ENCODE measurements around the gene TTLL5.
A peak's percentile ranks its signal among the peaks of the same experiment; 100 is the strongest.

TTLL5 gene, protein sequence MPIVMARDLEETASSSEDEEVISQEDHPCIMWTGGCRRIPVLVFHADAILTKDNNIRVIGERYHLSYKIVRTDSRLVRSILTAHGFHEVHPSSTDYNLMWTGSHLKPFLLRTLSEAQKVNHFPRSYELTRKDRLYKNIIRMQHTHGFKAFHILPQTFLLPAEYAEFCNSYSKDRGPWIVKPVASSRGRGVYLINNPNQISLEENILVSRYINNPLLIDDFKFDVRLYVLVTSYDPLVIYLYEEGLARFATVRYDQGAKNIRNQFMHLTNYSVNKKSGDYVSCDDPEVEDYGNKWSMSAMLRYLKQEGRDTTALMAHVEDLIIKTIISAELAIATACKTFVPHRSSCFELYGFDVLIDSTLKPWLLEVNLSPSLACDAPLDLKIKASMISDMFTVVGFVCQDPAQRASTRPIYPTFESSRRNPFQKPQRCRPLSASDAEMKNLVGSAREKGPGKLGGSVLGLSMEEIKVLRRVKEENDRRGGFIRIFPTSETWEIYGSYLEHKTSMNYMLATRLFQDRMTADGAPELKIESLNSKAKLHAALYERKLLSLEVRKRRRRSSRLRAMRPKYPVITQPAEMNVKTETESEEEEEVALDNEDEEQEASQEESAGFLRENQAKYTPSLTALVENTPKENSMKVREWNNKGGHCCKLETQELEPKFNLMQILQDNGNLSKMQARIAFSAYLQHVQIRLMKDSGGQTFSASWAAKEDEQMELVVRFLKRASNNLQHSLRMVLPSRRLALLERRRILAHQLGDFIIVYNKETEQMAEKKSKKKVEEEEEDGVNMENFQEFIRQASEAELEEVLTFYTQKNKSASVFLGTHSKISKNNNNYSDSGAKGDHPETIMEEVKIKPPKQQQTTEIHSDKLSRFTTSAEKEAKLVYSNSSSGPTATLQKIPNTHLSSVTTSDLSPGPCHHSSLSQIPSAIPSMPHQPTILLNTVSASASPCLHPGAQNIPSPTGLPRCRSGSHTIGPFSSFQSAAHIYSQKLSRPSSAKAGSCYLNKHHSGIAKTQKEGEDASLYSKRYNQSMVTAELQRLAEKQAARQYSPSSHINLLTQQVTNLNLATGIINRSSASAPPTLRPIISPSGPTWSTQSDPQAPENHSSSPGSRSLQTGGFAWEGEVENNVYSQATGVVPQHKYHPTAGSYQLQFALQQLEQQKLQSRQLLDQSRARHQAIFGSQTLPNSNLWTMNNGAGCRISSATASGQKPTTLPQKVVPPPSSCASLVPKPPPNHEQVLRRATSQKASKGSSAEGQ (N-terminal part only)

DNA sequence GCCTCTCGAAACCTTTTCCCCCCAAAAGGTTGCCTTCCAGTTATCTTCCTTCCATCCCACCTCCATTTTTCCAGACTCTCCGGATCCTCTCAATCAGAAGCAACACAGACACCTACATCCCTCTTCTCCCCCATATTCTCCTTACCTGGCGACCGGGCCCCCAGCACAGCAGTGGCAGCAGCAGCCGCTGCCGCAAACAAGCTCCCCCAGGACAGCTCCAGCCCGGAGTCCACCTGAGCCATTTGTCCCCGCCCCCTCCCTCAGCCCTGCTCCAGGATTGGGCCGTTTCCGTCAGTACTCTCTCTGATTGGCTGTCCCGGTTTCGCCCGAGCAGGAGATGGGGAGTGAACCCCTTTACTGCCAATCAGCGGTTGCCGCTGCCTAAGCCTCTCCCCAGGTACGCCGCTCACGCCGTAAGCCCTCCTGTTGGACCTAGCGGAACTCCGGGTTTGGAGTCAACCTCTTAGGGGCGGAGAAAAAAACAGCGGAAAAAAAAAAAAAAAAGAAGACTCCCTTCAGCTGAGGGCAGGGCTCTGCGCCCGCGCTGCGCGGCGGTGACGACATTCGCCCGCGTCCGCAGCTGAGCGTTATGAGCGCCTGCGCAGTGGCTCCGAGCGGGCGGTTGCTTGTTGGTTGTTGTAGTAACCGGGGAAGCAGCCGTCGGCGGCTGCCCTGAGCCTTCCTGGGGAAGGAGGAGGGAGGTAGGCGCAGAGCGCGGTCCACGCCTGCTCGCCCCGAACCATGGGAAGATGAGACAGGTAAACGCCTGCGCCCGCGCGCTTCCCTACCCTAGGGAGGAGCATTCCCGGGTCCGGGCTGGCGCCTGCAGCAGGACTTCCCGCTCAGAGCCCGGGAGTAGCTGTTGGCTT, at the start of gene TTLL5, which contains the start of gene ERG28:
TTLL5 (plus strand) TSS at position 617 of the 869 bp plus-strand sequence. CDS start 1,904 bp downstream, outside the sequence.
ERG28 (minus strand) TSS at position 247 of the 869 bp plus-strand sequence. CDS start 3,374 bp downstream, outside the sequence.
- peak; percentile 98 for DNase-seq

DNA sequence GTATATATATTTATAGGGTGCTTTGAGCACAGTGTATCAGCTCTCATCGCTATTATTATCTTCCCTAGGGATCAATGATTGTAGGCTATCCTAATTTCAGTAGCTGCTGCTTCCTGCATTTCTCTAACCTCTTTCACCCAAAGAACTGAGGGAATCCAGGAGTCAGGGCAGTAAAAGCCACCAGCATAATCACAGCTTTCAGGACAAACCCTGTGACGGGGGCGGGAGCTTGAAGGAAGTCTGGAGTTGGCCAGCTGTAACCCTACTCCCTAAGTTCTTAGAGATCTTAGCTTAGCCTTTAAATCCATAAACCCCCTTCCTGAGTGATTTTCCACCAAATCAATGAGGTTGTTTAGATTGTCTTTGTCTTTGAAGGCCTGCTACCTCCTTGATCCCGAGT, 48.9 kb upstream of the TTLL5 start:
- no peak for DNase-seq

DNA sequence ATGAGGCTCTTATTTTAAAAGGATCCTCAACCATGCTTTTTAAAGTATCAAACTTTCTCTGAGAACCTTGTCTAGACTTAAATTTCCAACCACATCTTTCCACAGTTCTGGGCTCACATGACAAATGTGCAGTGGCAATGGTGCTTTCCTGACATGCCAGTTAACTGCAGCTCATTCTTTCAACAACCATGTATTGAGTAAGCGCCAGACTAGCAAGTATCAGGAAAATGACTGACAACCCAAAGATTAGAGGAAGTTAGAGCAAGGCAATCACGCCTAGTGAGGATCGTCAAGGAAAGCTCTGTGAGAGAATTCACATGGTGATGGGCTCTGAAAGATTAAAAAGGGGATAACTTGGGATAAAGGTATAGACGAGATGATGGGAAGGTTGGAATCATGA, 46.9 kb upstream of the TTLL5 start:
- DNase-seq, result peak in 1 of 2 donors; percentile 47

DNA sequence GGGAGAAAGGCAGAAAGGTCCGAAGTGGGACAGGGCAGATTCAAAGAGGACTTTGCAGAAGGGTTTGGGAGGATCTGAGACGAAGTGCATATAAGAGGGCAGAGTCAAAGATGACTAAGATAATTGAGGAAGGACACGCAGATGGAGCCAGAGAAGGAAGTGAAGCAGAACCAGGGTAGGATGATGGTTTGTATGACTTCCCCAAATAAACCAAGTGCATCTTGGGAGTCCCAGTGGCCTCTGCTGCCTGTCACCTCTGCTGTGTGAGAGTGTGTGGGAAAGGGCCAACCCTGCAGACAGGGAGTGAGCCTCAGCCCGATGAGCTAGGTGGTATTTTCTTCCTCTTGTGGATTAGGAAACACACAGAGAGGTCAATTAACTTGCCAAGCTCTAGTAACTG, 45.8 kb upstream of the TTLL5 start:
- peak; percentile 12 to 69 for DNase-seq

DNA sequence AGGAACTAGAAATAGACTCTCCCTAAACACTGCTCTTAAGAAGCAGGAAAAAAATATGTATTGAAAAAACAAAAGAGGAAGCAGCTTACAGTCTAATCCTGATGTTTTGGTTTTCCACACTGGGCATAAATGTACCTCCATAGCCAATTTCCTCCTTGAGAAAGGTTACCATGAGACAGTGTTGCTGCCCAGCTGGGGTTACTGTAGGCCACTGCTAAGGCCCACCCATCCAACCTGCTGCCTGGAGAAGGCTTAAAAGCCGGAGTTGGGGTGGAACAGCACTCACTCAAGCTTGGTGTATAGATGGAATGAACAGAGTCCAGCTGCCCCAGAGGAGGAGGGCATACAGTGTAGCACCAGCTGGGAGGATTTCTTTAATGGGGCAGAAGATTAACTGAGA, 41.5 kb upstream of the TTLL5 start:
- DNase-seq, result no peak

DNA sequence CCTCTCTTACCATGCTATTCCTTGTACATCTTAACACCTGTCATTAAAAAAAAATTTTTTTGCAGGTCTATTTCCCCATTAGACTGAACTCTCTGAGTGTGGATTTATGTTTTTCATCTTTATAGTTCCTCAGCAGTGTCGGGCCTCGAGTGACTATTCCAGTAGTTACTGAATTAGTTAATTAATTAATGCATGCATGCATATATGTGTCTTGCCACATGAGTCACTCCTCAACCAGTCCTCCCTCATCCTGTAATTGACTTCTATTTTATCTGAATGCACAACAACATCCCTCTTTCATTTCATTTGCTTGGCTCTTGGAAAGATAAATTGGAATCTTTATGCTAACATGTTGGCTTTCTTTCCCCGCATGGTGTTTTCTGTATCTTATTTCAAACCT, 36.0 kb upstream of the TTLL5 start:
- DNase-seq, result no peak

DNA sequence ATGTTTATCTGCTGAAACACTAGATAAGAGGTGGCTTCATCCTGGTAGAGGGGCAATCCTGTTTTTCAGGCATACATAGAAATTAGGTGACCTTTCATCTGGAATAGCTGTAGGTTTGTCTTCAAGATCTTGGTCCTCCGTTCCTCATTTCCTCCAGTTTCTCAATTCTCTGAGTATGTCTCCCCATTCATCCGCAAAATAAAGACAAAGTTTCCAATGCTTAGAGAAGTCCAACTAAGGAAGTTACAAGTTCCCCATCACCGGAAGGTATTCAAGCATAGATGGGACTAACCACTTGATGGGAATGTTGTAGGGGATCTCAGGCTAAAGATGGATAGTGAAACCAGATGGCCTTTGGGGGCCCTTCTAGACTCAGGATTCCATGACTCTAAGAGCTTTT, 34.6 kb upstream of the TTLL5 start:
- no peak for DNase-seq

DNA sequence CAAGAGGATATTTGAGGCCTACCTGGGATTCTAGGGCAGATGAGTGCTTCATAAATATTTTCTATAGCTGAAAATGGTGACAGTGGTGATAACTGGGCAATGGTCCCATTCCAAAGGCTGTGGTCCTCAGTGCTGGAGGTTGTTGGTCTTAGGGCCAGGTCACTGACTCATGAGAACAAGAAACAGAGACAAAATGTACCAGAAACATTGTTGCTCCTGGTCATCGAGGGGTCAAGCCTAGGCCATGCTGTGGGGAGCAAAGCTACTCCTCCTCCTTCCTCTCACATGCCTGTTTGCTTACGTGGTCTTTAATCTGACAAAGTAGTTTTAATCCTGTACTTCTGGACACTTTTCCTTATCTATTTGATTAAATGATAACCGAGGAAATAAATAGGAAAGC, 34.2 kb upstream of the TTLL5 start:
- no peak for DNase-seq

DNA sequence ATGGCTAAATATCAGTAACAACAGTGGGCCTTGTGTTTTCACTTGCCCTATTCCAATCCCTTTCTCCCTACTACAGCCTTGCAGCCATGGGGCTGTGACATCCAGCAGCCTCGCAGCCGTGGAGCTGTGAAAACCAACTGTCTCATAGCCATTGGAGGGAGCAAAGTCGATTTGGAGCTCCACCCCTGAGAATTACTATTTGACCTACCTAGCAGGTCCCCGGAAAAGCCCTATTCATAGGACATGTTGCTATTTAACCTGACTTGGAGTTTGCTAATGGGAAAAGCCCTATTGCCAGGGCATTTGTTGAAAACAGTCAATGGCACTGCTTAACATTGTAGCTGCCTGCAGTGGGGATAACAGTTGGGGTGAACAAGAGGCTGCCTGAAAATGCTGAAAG, 33.6 kb upstream of the TTLL5 start:
- DNase-seq, result no peak

DNA sequence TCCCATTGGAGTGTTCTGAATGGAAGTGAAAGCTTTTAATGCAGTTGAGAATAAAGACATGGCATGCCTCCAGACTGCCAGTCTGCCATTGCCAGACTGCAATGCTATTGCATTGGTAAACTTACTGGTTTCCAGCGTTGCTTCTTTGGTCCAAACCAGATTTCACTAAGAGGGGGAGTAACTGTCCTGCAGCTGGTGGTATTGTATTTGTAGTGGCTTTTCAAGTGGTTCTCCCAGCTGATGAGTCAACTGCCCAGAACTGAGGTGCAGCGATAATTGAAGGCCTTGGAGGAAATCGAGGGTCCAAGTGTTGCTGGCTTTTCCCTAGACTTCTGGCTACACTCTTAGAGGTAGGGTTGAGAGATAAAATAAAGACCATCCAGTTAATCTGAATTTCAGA, 32.2 kb upstream of the TTLL5 start:
- no peak for DNase-seq

DNA sequence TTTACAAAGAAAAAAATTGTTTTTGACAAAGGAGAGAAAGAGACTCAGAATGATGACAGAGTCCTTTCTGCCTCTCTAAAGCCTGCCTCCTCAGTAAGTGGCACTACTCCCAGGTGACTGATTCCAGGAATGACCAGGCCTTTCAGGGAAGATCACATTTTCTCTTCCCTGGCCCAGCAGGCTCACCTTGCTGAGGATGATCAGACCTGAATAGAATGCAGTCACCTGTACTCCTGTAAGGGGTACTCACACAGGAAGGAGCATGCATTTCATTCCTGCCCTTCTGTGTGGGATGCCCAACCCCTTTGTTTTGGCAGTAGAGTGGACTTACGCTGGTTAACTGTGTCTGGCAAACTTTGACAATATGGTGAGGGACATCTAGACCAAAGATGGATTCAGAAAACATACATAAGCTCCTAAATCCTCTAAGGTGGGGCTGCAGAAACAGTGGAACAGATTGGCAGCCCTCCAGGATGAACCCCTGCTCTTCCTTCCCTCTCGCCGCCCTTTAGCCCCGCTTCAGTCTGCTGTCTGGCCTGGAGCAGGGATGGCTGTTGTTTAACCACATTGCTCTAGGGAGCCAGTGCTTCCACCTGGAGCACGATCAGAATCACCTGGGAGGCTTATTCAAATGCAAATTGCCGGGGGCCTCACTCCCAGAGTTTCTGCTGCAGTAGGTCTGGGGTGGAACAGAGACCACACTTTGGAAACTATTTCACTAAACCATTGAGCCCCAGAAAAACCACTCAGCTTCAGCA, 30.2 kb upstream of the TTLL5 start:
- no peak for DNase-seq

DNA sequence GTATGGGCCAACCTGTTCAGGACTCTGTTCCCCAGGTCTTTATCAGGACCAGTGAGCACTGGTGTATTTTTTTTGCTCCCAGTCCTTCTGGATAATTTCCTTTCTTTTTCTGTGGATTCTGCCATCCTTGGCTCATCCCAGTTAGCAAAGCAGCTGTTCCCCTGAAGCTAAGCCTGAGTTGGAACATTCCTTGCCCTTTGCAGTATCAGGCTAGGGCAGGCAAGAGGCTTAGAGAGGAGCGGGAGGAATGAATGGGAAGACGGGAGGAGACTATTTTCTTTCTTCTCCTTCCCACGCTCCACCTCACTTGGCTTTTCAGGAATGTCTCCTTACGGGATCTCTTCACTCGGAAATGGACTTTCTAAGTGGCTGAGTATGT, 29.6 kb upstream of the TTLL5 start:
- DNase-seq, result no peak

DNA sequence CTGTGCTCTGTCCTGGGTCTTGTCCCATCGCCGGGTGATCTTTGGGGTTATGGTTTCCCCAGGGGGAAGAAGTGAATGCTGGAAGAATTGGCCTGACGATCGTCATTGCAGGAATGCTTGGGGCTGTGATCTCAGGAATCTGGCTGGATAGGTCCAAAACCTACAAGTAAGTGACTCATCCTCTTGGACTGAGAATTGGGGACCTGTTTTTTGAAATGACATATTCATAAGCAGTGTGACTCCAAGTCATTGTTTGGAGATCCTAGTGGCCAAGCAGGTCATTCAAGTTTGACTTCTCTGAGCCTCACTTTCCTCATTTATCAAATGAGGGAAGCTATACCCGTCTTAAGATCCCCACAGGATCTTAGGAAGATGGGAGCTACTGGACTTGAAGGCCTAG, 26.2 kb upstream of the TTLL5 start:
- DNase-seq, result no peak

DNA sequence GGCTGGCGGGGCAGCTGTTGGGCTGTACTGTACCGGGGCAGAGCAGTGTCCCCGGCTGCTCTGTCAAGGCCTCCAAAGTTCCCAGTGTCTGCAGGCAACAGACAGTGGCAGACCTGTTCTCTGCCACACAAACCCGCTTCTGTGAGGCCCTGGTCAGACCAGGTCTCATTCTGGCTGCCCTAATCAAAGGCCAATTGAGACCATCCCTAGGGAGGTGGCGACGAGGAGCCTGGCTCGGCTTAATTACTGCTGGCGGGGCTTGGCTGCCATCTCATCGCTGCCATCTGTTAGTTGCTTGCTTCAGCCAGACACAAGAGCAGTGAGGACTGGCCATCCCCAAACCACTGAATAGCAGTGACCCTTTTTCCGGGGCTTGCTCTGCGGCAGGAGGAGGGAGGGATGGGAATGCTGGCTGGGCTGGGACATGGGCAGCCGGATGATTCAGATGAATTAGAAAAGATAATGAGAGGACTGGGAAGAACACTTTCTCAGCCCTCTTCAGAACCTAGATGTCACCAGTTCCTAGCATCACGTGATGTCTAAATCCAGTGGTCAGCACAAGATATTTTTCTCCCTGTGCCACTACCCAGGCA, 24.9 kb upstream of the TTLL5 start:
- no peak for DNase-seq

DNA sequence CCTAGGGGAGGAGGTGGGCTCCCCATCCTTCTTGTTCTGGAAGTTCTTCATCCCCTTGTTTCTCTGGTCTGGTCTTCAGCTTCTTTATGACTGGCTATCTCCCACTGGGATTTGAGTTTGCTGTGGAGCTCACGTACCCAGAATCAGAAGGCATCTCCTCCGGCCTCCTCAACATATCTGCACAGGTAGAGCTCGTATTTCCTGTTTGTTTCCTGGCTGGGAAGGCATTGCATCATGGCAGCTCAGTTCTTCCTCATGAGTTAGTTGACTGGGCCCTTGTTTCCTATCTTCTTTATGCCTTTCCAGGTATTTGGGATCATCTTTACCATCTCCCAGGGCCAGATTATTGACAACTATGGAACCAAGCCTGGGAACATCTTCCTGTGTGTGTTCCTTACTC, 20.2 kb upstream of the TTLL5 start:
- DNase-seq, result no peak

DNA sequence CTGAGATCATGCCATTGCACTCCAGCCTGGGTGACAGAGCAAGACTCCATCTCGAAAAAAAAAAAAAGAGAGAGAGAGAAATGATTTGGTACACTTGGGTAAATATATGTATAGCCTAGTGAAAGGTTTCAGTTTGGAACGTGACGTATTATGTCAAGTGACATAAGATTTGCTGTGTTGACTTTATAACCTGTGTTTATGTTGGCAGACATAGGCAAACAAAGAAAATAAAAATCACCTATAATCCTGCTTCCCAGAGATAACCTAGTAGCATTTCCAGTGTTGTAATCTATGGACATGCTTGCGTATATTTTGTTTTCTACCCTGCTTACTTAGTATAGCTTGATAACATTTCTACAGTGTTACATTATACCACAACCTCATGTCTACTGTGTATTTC, 17.1 kb upstream of the TTLL5 start:
- DNase-seq, result no peak

DNA sequence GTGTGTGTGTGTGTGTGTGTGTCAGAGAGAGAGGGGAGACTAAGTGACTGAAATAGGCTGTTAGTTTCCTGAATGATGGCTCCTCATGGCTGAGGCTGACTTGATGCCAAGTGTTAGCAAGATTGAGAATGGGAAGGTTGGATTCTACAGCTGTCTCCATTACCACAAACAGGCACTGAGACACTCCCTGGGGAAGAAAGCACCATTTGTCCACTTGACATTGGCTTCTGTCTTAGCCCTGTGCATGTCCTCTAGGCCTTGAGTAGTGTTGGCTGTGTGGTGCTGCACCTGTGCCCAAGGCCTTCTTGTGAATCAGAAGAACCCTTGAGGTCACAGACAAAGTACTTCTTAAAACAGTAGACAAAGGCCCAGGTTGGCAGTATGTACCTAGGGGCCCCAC, 16.0 kb upstream of the TTLL5 start:
- no peak for DNase-seq

DNA sequence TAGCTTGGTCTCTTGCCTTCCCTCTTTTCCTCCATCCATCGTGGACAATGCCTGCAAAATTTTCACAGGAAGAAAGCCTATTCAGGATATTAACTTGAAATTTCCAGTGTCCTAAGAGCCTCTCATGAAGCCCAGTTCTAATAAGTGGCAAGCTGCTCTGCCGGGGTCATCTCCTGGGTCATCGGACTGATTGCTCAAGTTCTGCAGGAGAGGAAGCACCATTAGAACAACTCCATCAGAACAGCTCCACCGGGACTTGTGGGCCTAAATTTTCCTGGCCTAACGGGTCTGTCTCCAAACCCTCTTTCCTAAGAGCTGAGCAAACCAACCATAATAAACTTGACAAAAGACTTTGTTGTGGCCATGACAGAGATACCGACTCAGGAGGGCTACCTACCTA, 14.3 kb upstream of the TTLL5 start:
- DNase-seq, result no peak

DNA sequence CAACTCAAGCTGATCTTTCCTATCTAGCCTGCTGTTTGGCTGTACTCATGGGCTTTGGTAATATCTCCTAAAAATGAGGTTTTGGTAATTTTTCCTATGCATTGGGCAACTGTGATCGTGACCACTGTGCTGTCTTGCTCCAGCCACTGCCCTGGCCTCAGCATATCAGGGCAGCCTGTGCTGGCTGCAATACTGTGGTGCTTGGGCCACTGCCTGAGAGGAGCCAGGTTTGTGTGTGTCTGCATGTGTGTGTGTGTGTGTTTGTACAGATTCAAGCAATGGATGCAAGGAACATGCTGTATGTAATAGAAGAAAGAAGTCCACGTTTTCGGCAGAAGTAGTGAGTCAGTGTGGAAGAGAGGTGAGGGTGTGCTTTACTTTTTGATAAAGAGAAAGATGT, 13.4 kb upstream of the TTLL5 start:
- DNase-seq, result no peak

DNA sequence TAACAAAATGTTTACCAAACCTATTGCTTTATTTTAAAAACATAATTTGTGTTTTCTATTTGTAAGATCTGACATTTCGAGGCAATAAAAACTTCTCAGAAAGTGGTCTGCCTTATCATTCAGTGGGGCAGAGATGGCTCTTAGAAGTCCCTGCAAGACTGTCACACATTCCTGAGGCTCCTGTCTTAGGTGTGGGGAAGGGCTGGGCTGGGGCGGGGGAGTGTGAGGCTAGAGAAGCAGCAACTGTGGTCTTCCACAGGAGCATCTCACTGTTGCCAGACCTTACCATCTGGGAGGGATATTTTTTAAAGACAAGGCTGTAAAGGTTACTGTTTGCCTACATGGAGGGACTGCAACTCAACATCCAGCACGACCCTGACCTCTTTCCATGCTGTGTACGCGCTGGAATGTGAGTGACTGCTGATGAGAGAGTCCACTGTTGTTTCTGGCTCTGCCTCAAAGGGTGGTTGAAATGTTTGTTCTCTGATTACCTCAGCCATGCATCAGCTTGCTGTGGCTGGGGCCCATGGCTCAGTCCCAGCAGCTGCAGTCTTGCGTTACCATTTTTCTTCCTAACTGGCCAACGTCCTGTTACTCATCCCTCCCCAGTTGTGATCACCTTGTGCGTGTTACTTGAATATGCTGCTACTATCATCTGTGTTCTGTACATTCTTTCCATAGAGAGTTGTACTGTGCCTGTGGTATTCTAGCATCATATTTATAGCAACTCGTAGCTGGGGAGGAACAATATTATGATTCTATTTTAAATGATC, 12.8 kb upstream of the TTLL5 start:
- DNase-seq, result no peak
